HG03469 (cell line): Measurements from ENCODE around the gene CPA3.
A peak's percentile ranks its signal among the peaks of the same experiment; 100 is the strongest.

Experiments
- ATAC-seq: cut with Tn5 transposase; IDR thresholded peaks from one replicate; pipeline ENCODE4 v1.9.1; 2021; ENCODE audit warnings: mild to moderate bottlenecking, moderate library complexity, moderate number of reproducible peaks; ENCODE audit not compliant: unreplicated experiment

Gene CPA3

GRCh38 chr3:148914936-148915690 is 50.0 kb downstream of the CPA3 start:
- no peak for ATAC-seq

- ATAC-seq: no peak
Observed at GRCh38 chr3:148916132-148916531, 51.0 kb downstream of the CPA3 start.

GRCh38 chr3:148922467-148922866 is 57.4 kb downstream of the CPA3 start:
- ATAC-seq: no peak

- ATAC-seq: no peak
Observed at GRCh38 chr3:148923592-148923991, 58.5 kb downstream of the CPA3 start.

GRCh38 chr3:148924562-148924961 is 59.5 kb downstream of the CPA3 start:
- no peak for ATAC-seq

- no peak for ATAC-seq
Observed at GRCh38 chr3:148925845-148926244, 60.7 kb downstream of the CPA3 start.

GRCh38 chr3:148930752-148931151 is 65.7 kb downstream of the CPA3 start:
- no peak for ATAC-seq

GRCh38 chr3:148931574-148931973 is 66.5 kb downstream of the CPA3 start:
- ATAC-seq: no peak

- ATAC-seq: no peak
Observed at GRCh38 chr3:148932972-148933371, 67.9 kb downstream of the CPA3 start.

GRCh38 chr3:148937467-148938255 is 72.6 kb downstream of the CPA3 start:
- ATAC-seq: no peak

- ATAC-seq: no peak
Observed at GRCh38 chr3:148938306-148938705, 73.2 kb downstream of the CPA3 start.

- ATAC-seq: no peak
Observed at GRCh38 chr3:148938936-148939335, 73.8 kb downstream of the CPA3 start.

- no peak for ATAC-seq
Observed at GRCh38 chr3:148940983-148941382, 75.9 kb downstream of the CPA3 start.

GRCh38 chr3:148943506-148944205 is 78.6 kb downstream of the CPA3 start:
- peak; percentile 96 for ATAC-seq

- ATAC-seq: no peak
Observed at GRCh38 chr3:148945116-148945515, 80.0 kb downstream of the CPA3 start.
